Activated CD4-positive, alpha-beta T cell treated with anti-CD3 and anti-CD28 coated beads, Interleukin-2, amount 50 U/mL, for 16 hours (primary cell): ENCODE results near the gene PPP3CA.

Experiments used
- DNase-seq: peaks from one replicate; pipeline ENCODE4 v3.0.0-alpha.2; 2020

The PPP3CA gene

DNA sequence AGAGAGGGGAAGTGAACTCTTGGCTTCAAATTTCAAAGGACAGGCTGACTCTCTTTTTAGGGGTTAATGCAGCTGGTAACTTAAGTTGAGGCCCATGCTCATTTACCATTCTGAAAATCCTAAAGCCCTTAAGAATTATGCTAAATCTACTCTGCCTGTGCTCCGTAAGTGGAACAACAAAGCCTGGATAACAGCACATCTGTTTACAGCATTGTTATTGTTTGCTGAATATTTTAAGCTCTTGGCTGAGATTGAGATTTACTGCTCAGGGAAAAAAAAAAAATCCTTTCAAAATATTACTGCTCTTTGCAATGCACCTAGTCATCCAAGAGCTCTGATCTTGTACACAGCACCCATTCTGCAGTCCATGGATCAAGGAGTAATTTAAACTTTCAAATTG is 17.7 kb downstream of the PPP3CA start:
- no peak for DNase-seq

DNA sequence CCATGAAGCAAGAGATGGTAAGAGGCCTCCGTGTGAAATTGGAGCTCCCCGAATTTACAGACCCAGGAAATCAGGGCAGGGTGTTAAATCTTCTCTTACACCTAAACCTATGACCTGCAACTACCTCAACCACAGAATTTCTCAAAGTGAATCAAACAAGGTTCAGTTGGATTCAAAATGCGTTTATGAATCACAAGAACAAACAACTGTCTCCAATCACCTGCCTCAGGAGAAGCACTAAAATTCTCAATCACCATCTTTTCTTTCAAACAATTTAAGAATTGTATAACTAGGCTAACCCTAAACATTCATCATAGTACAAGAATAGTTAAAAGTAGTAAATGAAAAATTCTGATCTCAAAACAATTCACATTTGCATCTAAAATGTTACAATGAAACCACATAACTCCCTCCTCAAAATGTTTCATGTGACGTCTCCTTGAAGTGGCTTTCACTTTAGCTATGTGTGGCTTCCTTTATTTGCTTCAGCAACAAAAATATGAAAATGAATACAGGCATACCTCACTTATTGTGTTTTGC is 19.2 kb downstream of the PPP3CA start:
- peak; percentile 85 for DNase-seq

DNA sequence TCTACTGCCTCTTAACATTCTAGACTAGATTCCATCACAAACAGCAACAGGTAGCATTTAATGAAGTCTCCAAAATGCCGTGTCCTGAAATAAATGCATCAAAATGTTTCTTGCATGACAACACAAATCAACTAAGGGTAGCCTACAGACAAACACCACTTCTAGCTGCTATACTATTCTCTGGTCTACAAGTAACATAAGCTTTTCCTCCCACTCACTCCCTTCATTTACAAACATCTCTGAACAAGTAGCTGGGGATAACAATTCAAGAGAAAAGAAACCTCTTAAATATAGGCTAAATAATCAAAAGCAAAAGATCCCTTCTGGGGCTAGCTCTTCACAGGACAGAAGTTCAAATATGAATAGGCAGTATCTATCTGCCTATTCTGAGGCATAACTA is 20.8 kb downstream of the PPP3CA start:
- DNase-seq = no peak

DNA sequence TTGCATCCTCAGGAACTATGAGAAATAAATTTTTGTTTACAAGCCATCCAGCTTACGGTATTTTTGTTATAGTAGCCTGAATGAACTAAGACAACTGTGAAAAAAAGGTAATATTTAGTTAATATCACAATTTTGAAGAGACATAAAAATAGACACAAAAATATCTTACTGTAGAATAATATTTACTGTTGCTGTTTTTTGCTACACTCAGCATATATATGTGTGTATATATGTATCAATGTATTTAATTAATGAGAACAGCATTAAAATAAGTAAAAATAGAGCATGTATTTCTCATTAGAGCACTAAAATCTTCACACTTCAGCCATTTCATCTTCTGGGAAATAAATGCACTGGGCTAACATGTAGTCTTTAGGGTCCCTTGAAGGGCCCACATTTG is 24.6 kb downstream of the PPP3CA start:
- DNase-seq = no peak

DNA sequence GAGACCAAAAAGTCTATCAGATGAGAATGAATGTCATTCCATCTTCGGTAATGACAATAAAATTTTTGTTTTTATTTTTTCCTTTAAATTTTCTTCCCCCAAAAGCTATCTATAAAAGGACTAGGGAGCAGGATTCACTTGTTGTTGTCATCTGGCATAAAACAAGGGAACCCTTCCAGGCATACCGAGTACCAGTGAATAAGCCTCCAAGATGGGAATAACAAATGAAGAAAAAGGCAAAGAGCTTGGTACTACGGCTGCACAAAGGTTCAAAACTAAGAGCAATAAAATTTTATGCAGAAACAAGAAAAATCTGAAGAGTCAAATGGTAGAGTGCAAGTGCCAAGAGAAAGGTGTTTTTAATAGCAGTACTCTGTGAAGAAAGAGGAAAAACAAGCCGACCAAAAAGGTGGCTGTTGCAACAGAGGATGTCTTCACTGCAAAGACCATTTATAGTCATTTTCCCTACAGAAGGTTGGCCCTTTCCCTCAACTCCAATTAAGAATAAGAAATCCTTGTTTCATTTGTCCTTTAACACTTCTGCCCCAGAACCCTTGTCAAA is 25.8 kb downstream of the PPP3CA start:
- no peak for DNase-seq

DNA sequence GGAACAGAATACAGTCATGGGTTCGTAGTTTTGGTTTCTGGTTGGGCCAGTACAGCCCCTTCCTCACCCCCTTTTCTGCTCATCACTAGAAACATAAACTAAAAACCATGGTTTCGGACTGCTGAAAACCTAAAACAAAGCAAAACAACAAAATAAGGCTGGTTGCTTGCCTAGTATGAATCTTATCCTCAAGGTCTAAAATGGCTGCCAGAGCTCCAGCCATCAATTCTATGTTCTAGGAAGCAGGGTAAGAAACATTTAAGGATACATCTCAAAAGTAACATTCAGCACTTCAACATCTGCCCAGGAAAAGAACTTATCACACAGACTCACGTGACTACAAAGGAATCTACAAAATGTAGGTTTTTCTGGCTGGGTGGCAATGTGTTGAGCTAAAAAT is 31.5 kb downstream of the PPP3CA start:
- DNase-seq = no peak

DNA sequence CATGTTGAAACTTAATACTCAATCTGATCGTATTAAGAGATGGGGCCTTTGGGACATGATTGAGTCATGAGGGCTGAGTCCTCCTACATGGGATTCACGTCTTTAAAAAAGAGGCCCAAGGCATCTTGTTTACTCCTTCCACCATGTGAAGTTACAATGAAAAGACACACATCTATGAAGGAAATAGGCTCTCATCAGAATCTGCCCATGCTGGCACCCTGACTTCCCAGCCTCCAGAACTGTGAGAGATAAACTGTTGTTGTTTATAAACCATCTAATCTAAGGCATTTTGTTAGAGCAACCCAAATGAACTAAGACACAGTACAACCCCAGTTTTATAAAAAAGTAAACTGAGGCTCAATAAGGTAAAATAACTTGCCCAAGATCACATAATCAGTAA is 32.3 kb downstream of the PPP3CA start:
- DNase-seq = no peak

DNA sequence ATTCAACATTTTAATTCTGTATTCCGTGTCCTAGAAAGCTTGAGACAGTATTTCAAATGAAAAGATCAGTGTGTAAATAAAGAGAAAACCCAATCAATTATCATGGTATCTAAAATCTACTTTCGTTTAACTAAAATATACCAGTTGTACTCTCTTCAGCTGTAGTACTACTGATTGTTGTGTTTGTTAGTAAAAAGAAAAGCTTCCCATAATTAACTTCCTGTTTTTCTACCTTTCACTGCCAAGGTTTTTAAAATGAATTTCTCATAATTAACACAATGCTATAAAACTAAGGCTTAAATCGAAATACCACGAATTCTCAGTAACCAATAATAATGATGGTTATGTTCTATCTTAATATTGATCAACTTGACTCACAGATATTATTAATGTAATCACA is 37.4 kb downstream of the PPP3CA start:
- DNase-seq = no peak

DNA sequence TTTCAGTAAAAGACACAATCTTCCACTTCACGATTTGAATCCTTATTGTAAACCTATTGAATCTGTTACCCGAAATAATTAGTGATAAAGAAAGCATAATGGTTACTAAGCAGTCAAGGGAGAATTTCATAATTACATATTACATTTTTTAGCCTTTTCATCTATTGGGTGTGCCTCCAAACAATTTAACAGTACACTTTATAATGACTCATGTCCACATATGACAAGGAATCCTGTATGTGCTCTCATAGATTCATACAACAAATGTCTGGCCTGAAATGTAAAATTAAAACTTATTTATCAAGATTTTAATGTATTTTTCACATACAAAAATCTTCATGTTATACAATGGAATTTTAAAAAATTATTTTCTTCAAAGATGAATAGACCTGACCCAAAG is 39.4 kb downstream of the PPP3CA start:
- no peak for DNase-seq

DNA sequence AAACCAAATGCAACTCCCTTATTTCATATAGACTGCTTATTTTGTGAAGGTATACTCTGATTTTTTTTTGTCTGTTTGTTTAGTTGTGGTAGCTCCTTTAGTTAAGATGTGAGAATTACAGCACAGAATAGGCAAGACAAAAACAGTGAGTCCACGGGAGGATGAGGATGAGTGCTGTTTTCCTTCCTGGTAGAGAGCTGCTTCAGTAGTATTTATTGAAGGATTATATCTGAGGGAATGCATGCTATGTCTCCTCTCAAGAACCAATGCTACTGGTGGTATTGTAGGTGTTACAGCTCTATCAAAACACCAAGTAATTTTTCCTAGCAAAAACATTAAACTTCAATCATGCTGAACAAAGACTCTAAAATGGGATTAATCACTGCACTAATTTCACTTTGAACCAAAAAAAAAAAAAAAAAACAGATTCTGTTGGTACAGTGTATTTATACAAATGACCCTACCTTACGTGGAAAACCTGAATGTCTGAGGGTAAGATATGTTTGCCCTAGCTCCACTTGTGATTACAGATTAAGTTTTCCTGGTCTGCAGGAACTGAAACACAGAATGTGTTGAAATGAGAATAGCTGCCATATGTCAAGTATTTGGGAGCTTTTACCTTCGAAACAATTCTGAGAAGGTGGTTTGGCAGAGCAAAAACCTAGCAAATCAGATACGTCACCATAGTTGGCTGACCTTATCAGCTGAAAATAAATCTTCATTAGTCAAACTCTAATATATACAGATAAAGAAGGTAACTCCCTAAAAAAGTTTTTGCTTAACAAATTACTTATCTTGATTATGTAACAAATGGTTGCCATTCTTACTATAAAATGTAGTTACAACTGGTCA is 40.3 kb downstream of the PPP3CA start:
- DNase-seq = no peak

DNA sequence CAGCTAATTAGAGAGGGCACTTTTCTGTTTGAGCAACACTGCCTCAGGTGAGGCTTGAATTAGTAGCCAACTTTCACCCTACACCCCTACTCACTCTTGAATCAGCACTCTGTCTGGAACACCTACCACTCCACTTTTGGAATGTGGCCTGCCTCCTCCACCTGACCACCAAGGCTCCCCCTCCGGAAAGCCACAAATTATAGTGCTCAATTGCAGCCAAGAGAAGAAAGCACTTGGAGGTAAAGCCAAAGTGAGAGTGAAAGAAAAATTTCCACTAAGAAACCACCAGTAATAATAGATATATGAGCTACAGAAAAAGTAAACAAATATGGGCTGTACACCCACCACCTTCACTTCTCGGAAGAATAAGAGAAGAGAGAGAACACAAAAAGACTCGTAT is 41.1 kb downstream of the PPP3CA start:
- peak; percentile 13 for DNase-seq

DNA sequence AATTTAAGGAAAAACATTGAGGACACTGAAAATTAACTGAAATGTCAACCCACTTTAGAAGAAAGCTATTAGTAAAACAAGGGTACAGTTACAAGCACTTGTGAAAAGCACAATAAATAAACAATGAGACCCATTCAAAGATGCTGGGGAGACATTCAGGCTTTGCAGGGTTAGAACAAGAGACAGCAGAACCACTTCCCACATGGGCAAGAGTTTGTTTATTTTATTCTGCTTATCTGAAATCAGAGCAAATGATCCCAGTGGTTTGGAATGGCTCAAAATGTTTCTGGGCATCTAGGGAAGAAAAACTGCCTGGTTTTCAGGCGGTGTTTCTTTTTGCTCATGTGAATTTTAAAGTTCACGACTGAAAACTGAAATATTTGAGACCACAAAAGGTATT is 42.4 kb downstream of the PPP3CA start:
- DNase-seq = no peak

DNA sequence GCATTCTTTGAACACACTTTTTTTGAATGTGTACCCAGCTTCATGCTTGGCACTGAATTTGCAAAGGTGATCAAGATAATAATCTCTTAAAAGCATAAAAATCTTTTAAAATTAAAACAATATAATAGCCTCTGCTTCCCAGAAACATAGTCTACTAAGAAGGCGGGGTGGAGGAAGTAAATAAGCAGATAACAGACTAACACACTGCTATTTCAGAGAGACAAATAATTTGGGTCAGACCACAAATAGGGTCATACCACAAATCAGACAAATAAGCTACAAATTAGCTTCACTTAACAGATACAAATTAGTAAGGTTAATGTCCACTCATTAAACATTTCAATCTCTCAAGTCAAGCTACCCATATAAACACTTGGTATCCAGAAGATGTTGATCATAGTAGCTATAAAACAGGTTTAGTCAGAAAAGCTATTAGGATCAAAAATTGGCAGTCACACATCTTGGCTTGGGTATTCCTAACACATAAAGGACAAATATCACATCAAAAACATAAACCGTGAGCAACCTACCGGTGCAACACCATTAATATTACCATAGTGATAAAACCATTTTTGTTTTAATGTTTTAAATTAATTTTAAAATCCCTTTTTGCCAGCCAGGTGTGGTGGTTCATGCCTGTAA is 47.3 kb downstream of the PPP3CA start:
- DNase-seq = no peak

DNA sequence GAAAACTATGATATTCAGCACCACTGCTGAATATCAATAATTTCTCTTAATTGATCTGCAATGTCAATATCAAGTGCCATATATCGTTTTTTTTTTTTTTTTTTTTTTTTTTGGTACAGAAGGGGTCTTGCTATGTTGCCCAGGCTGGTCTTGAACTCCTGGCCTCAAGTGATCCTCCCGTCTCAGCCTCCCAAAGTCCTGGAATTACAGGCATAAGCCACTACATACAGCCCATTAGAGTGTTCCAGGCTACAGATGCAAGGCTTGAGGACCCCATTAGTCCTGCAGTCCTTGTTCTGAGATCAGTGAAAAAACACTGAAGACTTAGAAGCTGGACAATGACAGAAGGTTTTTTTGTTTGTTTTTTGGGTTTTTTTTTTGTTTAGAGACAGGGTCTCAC is 48.3 kb downstream of the PPP3CA start:
- no peak for DNase-seq

DNA sequence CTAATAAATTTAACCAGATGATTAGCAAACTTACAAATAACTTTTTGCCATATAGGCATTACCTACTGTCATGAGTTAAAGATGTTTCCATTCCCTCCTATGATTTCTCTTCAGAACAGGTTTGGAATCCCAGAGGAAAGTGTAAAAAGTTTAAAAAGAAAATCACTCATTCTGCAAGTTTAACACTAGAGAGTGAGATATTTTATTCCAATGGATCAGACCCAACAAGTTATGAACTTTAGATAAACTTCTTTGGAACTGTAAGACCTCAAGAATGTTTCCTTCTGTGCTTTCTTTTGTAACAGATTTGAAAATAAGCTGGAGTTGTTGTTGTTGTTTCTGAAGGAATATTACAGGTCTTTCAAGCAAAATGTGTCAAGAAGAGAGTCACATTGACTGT is 51.6 kb downstream of the PPP3CA start:
- no peak for DNase-seq

DNA sequence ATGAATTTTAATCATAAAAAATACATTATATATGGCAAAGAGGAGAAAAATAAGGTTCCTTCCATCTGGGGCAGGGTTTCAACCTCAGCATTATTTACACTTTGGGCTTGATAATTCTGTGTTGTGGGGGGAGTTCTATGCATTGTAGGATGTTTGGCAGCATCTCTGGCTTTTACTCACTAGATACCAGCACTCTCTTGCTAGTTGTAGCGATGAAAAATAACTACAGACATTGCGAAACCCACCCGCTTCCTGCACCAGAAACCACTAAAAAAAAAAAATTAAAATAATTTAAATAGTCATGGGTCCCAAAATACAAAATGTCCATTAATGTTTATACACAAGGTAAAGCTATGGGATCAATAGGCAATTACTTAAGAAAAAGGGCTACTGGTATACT is 52.7 kb downstream of the PPP3CA start:
- DNase-seq = no peak

DNA sequence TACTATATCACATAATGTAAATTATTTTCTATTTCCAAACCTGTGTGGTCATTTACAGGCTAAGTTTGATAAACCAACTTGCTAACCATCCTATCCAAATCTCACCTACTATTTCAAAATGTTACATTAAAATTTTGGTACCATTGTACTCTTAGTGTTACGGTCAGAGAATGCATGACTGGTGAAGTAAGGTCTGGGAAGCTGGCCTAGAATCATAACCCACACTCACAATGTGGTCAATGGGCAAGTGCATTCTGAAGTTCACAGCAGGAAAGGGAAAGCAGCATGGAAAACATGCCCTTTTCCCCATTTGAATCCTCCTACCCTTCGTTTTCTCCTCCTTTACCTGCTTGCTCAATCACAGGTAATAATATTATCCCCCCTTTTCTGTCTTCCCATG is 54.4 kb downstream of the PPP3CA start:
- no peak for DNase-seq

DNA sequence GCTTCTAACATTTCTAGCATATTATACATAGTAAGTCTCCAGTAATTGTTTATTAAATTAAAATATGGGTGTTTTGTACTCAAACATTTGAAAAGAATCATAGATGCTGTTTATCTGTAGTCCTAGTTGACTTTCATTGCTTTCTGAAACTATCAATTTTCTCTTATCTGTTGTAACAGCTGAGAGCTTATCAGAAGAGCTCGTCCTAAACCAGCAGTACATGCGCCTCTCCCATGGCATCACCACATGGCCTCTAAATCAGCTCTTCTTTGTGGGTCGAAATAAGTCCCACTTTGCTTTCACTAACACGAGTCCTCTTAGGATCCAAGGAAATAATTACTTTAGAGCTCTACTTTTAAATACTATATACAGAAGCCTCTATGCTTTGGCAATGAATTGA is 55.1 kb downstream of the PPP3CA start:
- no peak for DNase-seq

DNA sequence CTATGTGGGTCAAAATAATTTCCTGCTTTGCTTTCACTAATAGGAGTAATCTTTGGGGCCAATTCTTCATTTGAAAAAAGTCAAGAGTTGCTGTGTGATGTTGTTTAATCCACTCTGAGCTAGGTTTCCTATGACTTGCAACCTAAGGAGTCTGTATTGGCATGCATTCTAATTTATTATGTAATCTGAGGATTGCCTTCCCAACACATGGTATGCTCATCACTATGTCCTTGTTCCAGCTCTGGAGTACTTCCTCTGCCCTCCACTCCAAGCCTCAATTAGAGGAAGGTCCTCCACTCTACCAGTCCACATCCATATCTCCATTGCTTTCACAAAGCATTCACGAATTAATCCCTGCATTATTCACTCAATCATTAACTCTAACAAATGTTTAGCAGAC is 56.1 kb downstream of the PPP3CA start:
- DNase-seq = no peak

DNA sequence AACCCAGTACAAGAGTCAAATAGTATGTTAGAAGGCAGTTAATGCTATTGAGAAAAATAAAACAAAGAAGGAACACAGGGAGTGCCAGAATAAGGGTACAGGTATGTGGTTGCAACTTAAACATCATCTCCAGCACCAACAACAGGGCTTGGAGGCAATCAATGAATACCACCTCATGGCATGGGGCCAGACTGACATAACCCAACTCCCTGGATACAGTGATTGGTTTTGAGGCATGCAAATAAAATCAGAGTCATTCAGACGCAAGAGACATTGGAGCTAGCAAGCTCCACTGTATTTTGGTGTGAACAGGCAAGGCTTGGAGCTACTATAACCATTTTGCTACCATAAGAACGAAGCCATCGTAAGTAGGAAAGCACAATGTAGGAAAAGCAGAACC is 56.7 kb downstream of the PPP3CA start:
- no peak for DNase-seq

DNA sequence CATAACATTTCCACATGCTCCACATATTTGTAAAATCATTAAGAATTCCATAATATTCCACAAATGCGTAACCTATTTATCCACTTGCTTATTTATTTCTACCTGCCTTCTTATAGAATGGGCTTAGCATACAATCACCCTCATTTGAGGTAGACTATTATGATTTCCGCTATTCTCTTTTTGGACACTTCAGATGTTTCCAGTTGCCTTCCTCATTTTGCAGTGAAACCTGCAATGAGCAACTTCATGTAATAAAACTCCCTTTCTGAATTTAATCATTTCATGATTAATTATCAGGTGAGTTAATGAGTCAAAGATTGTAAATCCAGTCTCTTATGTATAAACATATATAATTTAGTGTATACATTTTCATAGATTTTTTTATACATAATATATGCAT is 58.0 kb downstream of the PPP3CA start:
- no peak for DNase-seq

DNA sequence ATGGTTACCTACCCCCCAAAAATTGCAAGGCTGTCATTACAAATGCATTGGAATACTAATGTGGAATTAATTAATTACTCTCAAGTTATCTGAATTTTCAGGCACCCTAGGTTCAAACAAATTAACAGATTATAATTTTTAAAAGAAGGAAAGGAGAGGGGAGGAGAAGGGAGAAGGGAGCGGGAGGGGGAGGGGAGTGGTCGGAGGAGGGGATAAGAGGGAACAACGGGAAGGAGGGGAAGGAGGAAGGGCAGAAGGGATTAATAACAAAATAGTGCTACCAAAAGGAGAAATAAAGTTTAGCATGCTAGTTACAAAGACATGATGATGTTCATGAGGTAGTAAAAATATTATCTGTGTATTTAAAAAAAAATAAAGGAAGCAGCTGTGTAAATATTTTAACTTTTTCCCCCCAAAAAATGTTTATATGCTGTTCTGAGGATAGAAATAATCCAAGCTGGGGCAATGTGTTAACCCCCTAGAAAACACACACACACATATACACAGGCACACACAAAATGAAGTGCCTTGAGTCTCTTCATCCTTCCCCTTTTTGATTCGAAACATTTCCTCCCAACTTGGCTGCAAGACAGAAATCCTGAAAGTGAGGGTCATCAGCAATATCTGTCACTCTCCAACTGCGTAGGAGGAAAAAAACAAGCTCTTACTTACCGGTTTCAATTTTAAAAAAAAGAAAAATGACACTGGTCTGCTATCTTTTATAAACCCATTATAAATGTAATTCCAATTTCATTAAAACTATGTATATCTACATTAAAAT is 58.8 kb downstream of the PPP3CA start:
- DNase-seq = no peak

DNA sequence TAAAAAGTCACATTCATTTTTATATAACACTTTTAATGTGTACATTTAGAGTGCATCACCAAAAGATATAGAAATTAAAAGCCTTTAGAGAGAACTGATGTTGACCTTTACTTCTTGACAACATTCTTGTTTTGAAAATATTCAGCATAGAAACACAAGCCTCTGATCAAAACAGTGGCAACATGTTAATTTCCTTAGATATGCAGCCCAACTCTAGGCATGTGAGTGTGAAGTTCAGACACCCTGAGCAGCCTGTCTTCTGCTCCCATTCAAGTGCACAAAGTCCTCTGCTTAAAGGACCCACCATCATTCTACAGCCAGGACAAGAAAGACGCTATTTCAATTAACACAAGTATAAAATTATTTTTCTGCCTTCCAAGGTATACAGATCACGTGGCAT is 60.0 kb downstream of the PPP3CA start:
- DNase-seq = no peak
